OCI-LY3 (cell line): ENCODE results near the gene DOCK11.

Source experiments
- H2AFZ ChIP-seq: fragments of 200-600, 300-600 bp; shearing (Covaris generic); 2 replicates; pipeline ENCODE4 v1.6.0; 2014; ENCODE audit warnings: antibody characterized with exemption, low read depth, low read length
- H3K27ac ChIP-seq: fragments of 200-600, 300-600 bp; sonication (generic); 2 replicates; pipeline ENCODE4 v1.5.1; 2014; ENCODE audit warnings: mild to moderate bottlenecking, low read length, moderate library complexity, mixed read lengths
- H3K27me3 ChIP-seq: fragments of 200-600, 300-600 bp; sonication (generic); 2 replicates; pipeline ENCODE4 v1.6.1; 2014; ENCODE audit warnings: low read depth, low read length, mixed read lengths
- H3K36me3 ChIP-seq: fragments of 200-600, 300-600 bp; sonication (generic); replicated peaks from 2 replicates; pipeline ENCODE3; 2014; ENCODE audit warnings: low read depth, low read length, mixed read lengths
- H3K4me1 ChIP-seq: fragments of 300-600, 200-600 bp; sonication (generic); 2 replicates; pipeline ENCODE4 v1.6.1; 2014; ENCODE audit warnings: low read length, mixed read lengths
- H3K4me2 ChIP-seq: fragments of 200-600, 300-600 bp; sonication (generic); 2 replicates; pipeline ENCODE4 v1.6.1; 2014; ENCODE audit warnings: low read length, mixed read lengths
- H3K4me3 ChIP-seq: fragments of 300-600, 200-600 bp; sonication (generic); 2 replicates; pipeline ENCODE4 v1.5.1; 2014; ENCODE audit warnings: antibody characterized with exemption, mild to moderate bottlenecking, low read length, moderate library complexity
- H3K79me2 ChIP-seq: fragments of 300-600, 200-600 bp; shearing (Covaris generic); 2 replicates; pipeline ENCODE4 v1.6.1; 2014; ENCODE audit warnings: mild to moderate bottlenecking, low read length, mixed read lengths
- H3K9ac ChIP-seq: fragments of 300-600, 200-600 bp; shearing (Covaris generic); 2 replicates; pipeline ENCODE4 v1.6.0; 2014; ENCODE audit warnings: mild to moderate bottlenecking, low read length, moderate library complexity
- H3K9me3 ChIP-seq: fragments of 200-600, 300-600 bp; shearing (Covaris generic); 2 replicates; pipeline ENCODE4 v1.6.1; 2014; ENCODE audit warnings: low read length, mixed read lengths; ENCODE audit not compliant: insufficient read depth
- H4K20me1 ChIP-seq: fragments of 200-600, 300-600 bp; sonication (generic); 2 replicates; pipeline ENCODE4 v1.6.1; 2016; ENCODE audit warnings: low read length, mixed read lengths; ENCODE audit not compliant: insufficient read depth
- EZH2phosphoT487 ChIP-seq: fragments of 200-600 bp; shearing (Covaris generic); IDR thresholded peaks from 2 replicates; pipeline ENCODE4 v1.6.1; 2018; ENCODE audit warnings: antibody characterized with exemption, mixed run types, low read depth
- TF ChIP-seq, protein P1 (sequence below): fragments of 200-600, 300-600 bp; sonication (generic); IDR thresholded peaks from 2 replicates; pipeline ENCODE4 v1.5.1; 2014; ENCODE audit warnings: antibody characterized with exemption, low read length, low read depth

Gene DOCK11

DNA sequence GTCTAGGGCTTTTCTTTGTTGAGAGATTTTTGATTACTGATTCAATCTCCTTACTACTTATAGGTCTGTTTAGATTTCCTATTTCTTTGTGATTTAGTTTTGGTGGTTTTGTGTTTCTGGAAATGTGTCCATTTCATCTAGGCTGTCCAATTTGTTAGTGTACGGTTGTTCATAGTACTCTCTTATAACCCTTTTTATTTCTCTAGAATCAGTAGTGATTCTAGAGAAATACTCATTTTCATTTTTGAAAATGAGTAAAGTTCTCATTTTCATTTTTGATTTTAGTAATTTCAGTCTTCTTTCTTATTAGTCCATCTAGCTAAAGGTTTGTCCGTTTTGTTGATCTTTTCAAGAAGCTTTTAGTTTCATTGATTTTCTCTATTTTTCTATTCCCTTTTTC is 239.3 kb downstream of the DOCK11 start:
- Histone ChIP-seq H3K79me2 (no peaks in the 10 kb centered on the region), H3K4me1 (peaks cover 24% of the 10 kb centered on the region), H3K27me3 (peaks cover 5% of the 10 kb centered on the region; the same call in 1 of the 2 replicates), H2AFZ (no peak overlapping the region), H3K27ac (no peak overlapping the region), H3K9ac (no peak overlapping the region), H3K9me3 (peaks cover 18% of the 10 kb centered on the region; the same call in 1 of the 2 replicates), H3K4me2 (peak overlapping the region; percentile 17; the same call in 1 of the 2 replicates), H3K4me3 (no peak overlapping the region), H3K36me3 (peaks cover 6% of the 10 kb centered on the region), H4K20me1 (no peaks in the 10 kb centered on the region)
- TF ChIP-seq EZH2phosphoT487 = no peak
- TF ChIP-seq, protein P1, sequence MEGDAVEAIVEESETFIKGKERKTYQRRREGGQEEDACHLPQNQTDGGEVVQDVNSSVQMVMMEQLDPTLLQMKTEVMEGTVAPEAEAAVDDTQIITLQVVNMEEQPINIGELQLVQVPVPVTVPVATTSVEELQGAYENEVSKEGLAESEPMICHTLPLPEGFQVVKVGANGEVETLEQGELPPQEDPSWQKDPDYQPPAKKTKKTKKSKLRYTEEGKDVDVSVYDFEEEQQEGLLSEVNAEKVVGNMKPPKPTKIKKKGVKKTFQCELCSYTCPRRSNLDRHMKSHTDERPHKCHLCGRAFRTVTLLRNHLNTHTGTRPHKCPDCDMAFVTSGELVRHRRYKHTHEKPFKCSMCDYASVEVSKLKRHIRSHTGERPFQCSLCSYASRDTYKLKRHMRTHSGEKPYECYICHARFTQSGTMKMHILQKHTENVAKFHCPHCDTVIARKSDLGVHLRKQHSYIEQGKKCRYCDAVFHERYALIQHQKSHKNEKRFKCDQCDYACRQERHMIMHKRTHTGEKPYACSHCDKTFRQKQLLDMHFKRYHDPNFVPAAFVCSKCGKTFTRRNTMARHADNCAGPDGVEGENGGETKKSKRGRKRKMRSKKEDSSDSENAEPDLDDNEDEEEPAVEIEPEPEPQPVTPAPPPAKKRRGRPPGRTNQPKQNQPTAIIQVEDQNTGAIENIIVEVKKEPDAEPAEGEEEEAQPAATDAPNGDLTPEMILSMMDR = no peak
